GM10248 (cell line): ENCODE measurements around the gene MEIS1.

Experiments used
- CTCF ChIA-PET: fragments of 300-600 bp; sonication (Branson Sonifier 250); formaldehyde crosslinking; extraction: SDS; loops from one replicate; lab custom pipeline; 2021; ENCODE audit warnings: antibody characterized with exemption; lab: Yijun Ruan, JAX
- POLR2A ChIA-PET: fragments of 350-650 bp; sonication (Branson Sonifier 250); formaldehyde crosslinking; extraction: SDS; loops from one replicate; lab custom pipeline; 2020; ENCODE audit warnings: antibody characterized with exemption; lab: Yijun Ruan, JAX
- DNase-seq: peaks from one replicate; pipeline ENCODE4 v3.0.0; 2012; ENCODE audit errors: extremely low spot score
- TF ChIP-seq, protein P1 (sequence below): IDR thresholded peaks from 2 replicates; pipeline ENCODE4 v1.5.1; 2012; ENCODE audit warnings: mild to moderate bottlenecking, low read depth; ENCODE audit errors: extremely low read depth, missing control alignments, control extremely low read depth

MEIS1 gene

DNA sequence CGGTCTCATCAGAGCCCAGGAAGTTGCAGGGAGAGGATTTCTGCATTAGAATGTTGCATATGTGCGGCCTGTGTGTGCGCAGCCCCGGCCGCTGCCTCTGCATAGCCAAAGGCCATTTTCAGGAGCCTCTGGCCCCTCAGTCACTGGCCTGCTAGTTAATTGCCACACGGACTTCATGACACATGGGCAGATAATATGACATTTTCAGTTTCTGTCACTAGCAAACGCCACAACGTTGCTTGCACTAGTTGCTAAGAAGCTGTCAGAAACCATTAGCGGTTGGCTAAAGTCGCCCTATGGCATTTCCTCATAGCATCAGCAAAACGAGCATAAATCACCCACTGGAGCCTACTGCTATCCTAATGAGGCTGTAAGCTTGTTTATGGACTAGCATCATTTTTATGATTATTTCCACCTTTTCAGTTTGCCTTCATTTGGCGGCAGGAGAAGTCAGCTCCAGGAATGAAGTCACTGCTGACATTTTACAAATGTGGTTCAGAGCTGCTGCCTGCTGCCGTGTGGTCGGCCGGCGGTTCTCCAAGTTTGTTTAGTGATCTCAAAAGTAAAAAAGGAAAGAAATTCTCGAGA is 73.7 kb downstream of the MEIS1 start:
- POLR2A ChIA-PET: no interaction called here
- no peak for DNase-seq
- TF ChIP-seq, protein P1, sequence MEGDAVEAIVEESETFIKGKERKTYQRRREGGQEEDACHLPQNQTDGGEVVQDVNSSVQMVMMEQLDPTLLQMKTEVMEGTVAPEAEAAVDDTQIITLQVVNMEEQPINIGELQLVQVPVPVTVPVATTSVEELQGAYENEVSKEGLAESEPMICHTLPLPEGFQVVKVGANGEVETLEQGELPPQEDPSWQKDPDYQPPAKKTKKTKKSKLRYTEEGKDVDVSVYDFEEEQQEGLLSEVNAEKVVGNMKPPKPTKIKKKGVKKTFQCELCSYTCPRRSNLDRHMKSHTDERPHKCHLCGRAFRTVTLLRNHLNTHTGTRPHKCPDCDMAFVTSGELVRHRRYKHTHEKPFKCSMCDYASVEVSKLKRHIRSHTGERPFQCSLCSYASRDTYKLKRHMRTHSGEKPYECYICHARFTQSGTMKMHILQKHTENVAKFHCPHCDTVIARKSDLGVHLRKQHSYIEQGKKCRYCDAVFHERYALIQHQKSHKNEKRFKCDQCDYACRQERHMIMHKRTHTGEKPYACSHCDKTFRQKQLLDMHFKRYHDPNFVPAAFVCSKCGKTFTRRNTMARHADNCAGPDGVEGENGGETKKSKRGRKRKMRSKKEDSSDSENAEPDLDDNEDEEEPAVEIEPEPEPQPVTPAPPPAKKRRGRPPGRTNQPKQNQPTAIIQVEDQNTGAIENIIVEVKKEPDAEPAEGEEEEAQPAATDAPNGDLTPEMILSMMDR: no peak
- CTCF ChIA-PET: interaction anchor here (1.0 kb wide), 2 partner anchors 9 to 10 kb away, joined by 3 to 4 read pairs; no protein-coding TSS in a partner anchor

DNA sequence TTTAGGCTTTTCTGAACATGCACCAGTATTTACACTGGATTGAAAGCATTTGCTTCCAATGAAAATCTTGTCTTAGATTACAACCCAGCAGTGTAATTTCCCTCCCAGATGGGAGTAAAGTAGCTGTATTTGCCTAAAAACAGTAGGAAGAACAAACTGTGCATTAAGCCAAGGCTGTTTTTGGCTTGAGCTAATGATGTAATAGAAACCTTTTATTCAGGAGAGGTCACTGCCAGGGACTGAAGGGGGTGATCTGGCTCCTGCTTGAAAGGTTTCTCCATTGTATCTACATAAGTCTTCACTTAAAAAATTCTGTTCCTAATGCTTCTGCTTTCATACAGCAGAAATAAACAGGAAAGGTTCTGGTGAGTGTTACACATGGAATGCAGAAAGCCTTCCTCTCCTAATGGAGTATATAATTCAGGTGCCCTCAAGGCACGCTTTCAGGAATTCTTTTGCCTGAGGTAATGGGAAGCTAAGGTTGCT is 74.4 kb downstream of the MEIS1 start:
- CTCF ChIA-PET: interaction anchor here (1.0 kb wide), 1 partner anchor 9 kb away, joined by 3 read pairs; no protein-coding TSS in a partner anchor
- DNase-seq: no peak
- POLR2A ChIA-PET: no interaction called here
- TF ChIP-seq, protein P1: no peak

DNA sequence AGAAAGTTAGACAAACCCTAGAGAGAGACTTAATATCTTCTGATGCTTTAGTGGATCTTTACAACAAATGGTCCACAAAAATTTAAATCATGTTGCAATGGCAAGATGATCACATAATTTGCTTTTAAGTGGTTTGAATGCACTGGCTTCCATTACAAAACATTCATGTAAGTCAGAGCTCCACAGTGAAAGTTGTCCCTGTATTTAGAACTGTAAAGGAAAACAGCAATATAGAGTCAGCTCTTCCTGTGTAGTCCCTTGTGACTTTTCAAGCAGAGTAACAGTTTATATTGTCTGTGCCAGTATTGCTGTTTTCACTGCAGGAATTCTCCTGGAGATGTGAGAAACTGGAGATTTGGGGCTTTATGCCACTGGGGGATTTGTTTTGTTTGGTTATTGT is 77.7 kb downstream of the MEIS1 start:
- POLR2A ChIA-PET: no interaction called here
- CTCF ChIA-PET: interaction anchor here (1.8 kb wide), 1 partner anchor 8 kb away, joined by 3 read pairs; no protein-coding TSS in a partner anchor
- DNase-seq: no peak
- TF ChIP-seq, protein P1: no peak

DNA sequence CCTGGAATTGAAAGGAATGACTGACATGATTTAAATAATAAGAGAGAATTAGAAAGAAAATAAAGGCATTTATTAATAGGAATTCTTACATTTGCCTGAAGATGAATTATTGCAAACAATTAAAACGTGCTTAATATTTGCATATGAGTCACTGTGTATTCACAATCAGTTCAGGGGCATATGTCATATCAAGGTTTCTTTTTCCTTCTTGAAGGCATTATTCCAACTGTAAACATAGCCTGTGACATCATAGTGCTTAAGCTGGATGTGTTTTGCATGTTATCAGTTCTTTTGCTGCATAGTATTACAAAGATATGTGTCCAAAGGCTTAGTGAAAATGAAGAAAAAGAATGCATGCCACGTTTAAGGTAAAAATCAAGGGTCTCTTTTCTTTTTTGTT is 80.8 kb downstream of the MEIS1 start:
- POLR2A ChIA-PET: no interaction called here
- DNase-seq: no peak
- CTCF ChIA-PET: no interaction called here
- TF ChIP-seq, protein P1: no peak

DNA sequence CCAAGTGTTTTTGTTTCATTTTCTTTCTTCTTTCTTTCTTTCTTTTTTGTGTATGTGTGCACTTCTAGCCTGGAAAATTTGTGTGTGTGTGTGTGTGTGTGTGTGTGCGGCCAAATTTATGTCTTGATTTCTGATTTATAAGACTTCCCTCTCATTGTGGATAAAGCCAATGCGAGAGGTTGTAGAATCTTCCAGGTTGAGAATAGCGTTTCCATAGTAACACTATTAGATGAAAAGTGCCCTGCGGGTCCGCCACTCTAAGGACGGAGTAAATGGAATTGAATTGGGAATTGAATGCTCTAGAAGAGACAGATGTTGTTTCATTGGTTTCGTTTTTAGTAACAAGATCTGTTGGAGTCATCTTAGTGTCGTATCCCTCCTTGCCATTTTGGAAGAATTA is 81.6 kb downstream of the MEIS1 start:
- TF ChIP-seq, protein P1: no peak
- POLR2A ChIA-PET: no interaction called here
- CTCF ChIA-PET: no interaction called here
- DNase-seq: no peak

DNA sequence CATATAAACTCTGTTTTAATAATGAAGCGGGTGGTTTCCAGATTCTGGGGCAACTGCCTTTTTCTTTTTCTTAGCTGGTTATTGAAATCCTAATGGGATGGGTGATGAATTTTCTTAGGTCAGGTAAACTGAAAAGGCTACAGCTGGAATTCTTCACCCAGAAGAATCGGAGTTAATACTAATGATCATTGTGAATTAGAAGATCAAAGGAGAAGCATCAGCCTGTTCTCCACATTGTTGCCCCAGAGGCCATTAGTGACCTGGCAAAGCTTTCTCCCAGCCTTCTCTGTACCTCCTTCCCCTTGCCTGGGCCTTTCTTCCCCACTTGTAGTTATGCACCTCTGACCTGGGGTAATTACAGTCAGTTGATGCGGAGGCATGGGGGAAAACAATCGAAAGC is 82.8 kb downstream of the MEIS1 start:
- DNase-seq: no peak
- ChIA-PET POLR2A (no interaction called here), CTCF (no interaction called here)
- TF ChIP-seq, protein P1: no peak
